ENCODE results near the gene ANKH.
"Not testable (repeated sequence)": the region's sequence is repeated elsewhere in the genome, so short reads cannot be mapped to it uniquely, and the experiment has no call there.

The ANKH gene

DNA sequence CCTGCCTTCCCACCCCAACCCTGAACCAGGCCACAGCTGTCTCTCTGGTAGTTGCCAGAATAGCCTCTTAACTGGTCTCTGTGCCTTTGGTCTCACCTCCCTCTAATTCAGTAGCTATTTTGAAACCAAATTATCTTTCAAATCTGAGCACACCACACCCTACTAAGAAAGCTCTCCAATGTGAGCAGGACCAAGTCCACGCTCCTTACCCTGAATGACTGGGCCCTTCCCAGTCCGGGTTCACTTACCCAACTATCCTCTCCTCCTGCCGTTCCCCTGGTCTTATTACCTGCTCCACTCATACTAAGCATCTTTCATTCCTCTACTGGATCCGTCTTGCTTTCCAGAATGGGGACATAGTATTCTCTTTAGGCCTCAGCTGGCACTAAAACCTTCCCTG, 16.8 kb downstream of the ANKH start:
- DNase-seq (ENCODE audit: low read depth): no peak

DNA sequence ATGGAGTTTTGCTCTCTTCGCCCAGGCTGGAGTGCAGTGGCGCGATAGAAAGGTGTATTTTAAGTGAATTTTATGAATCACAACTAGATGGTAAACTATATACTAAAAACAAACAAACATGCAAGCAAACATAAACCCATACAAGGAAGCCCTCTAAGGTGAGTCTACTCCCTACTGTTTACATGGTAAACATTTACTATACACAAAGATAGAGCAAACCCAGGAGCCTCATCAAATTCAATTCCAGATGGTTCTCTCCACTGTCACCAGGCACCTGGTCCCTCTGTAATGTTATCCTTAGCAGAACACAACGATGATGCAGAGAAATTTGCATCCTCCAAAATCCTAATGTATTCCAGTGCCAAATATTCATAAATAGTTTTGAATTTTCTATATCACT, 17.9 kb downstream of the ANKH start:
- no peak for DNase-seq (ENCODE audit: low read depth)

DNA sequence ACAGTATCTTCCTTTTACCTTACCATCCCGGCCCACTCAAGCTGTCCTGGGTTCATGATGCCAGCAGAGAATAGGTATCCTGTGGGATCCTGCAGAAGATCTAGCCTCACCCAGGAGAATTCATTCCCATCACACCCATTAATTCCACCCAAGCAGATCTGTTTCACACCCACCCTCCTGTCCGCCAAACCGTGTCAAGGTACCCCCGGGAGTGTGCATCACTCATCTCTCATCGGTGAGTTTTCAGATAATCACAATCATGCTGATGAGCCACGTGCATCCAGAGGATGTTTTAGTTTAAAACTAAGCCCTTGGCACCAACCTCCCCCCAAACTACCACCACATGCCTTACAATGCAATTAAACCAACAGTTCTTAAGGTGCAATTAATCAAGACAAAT, 18.8 kb downstream of the ANKH start:
- no peak for DNase-seq (ENCODE audit: low read depth)

DNA sequence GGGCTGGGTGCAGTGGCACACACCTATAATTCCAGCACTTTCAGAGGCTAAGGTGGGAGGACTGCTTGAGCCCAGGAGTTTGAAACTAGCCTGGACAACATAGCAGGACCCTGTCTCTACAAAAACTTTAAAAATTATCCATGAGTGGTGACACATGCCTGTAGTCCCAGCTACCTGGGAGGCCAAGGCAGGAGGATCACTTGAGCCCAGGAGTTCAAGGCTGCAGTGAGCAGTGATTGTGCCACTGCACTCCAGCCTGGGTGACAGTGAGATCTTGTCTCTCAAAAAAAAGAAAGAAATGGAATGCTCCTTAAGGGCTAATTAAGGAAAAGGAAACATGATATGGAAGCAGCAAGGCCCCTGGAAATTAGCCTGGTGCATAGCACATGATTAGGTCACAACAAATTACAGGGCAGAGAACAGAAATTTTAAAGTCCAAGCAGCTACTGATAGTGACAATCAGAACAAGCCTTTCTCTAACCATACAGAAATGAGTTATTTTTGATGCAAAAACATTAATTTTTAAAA, 19.5 kb downstream of the ANKH start:
- DNase-seq (ENCODE audit: low read depth): no peak

DNA sequence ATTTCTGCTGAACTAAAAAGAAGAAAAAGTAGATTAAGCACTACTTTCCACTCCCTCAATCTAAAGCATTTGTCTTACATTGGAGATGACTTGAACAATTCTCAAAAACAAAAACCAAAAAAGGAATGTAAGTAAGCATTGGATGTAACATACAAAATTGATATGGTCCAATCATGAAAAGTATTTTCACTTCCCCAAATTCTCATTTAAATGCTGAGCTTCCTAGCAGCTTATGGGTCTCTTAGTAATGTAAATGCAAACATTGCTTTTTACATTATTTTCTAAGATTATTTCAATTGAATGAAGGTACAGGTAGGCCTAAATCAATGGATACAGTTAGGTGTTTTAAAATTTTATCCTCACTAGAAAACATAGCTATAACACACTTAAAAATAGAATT, 20.0 kb downstream of the ANKH start:
- no peak for DNase-seq (ENCODE audit: low read depth)

DNA sequence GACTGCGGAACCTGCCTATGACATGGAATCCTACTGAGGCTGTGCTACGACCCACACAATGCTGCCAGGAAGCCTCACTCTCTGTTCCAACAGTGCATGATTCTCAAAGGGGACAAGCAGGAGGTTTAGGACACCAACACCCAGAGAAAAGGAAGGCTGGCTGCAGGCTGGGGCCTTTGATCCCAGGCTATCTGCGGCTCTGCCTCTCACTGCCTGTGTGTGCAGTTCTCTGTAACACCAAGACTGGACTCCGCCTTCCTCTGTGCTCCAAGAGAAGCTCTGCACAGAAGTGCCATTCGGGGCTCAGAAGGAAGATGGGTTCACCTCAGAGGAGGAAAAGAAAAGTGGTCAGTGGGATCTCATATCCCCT, 20.5 kb downstream of the ANKH start:
- DNase-seq (ENCODE audit: low read depth): no peak

DNA sequence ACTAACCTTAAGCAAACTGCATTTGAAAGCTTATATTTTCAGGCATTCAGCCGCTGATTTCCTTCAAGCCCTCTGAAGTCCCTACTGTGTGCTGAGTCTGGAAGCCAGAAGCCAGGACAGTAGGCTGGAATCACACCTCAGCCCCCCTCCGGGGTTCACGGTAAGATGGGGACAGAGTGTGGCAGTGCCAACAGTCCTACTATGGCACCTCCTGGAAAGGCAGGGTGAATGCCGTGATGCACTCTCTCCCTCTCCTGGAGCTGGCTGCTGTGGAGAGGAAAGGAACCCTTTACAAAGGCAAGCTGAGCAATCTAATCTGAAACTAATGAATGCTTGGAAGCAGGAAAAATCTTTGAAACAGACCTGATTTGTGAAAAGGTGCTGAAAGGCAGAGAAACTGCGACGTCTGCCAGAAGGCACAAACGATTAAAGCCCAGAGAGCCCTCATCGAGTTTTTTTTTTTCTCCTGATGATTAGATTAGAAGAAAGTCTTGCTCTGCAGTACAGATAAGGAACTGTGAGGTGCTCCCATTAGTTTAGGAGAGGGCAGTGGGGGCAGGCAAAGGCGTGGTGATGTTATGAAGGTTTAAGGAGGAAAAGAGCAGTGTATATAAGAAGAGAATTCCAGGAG, 21.0 kb downstream of the ANKH start:
- DNase-seq (ENCODE audit: low read depth): no peak

DNA sequence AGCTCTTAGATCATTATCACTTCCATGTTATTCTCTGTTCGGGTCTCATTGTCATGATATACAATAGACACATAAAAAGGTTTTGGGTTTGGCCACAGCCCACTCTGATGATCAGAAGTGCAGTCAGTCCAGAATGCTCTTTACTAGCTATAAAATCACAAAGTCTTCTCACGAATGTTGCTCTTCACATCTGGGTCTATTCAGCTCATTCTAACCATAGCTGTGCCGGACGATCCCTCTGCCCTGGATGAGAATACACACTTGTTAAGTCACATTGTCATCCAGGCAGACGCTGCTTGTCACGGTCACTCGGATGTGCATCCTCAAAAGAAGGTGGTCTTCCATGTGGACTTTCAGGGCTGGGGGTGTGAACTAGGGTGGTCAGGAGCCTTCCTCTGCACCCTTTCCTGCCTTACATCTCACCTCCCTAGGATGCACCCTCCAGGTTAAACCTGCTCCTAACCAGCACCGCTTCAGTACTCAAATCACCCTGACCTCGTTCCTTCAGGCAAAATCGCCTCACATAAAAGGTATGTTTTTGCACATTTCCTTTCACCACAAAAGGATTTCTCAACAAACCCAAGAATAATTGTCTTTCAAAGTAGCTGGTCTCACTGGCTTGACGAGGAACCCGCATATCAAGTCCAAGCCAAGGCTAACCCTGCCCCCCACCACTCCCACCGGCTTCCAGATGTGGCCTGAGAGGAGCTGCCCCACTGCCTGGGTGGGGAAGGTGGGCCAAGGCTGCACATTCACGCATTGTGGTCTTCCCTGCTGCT, 21.9 kb downstream of the ANKH start:
- no peak for DNase-seq (ENCODE audit: low read depth)

DNA sequence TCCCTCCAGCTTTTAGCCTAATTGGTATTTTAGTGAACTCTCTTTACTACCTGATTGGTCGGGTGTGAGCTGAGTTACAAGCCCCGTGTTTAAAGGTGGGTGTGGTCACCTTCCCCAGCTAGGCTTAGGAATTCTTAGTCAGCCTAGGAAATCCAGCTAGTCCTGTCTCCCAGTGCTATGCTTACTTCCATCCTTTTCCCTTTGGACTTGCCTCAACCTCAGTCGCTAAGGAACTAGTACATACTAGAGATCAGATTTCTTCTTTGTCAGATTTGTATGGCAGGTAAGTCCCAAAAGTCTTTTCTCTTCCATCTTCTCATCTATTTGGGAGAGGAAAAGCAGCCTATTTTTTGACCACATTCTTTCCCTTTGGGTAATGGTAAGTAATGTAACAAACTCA, 22.6 kb downstream of the ANKH start:
- DNase-seq (ENCODE audit: low read depth): not testable (repeated sequence)

DNA sequence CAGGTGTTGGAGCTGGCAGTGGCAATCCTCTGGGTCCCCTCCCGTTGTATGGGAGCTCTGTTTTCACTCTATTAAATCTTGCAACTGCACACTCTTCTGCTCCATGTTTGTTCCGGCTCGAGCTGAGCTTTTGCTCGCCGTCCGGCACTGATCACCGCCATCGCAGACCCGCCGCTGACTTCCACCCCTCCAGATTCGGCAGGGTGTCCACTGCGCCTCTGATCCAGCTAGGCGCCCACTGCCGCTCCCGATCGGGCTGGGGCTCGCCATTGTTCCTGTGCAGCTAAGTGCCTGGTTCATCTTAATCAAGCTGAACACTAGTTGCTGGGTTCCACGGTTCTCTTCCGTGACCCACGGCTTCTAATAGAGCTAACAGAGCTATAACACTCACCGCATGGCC, 23.2 kb downstream of the ANKH start:
- DNase-seq (ENCODE audit: low read depth): no peak

DNA sequence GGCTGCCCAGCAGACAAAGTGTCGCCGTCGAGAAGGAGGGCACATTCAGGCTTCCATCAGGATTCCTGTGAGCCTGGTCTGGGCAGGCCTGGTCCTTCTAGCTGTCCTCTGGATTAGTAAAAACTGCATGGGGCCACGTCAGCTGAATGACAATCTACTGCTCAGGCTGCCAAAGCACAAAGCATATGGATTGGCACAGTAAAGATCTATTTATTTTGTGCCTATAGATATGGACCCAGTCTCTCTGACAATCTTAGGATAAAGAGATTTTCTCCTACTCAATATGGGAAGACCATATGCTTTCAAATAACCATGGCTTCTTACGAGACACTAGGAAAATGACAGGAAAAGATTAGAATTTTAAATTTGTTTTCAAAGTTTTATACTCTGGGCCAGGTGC, 24.1 kb downstream of the ANKH start:
- DNase-seq (ENCODE audit: low read depth): no peak

DNA sequence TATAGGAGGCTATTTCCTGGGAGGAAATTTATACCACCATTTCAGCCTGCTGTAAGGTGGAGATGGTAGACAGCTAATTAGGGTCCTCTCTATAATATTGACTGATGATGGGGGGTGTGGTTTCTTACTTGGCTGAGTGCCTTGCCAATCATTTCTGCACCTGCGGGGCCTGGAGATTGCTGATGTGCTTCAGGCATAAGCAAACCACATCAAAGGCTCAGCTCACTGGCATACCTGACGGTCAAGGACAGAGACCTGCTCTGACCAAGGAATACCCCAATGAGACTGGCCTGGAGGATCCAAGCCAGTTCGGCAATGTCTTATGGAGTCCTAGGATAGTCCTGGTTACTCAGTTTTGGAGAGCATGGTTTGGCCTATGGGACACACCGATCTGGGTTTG, 29.5 kb downstream of the ANKH start:
- no peak for DNase-seq (ENCODE audit: low read depth)

DNA sequence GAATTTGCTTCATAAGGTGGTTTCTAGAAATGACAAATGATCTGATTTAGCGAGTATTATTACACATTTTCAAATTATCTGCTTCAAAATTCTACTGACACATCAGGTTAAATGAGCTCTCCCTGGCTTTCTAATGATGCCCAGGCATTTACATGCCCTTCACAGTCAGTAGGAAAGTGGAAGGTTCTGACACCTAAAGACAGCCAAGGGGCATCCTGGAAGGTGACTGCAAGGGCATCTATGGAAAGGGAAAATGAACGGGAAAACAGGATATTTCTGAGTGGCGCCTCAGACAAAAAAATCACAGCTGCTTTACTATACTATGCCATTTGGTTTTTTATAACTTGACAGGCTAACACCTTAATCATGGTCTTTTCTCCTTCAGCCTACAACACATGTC, 31.0 kb downstream of the ANKH start:
- no peak for DNase-seq (ENCODE audit: low read depth)

DNA sequence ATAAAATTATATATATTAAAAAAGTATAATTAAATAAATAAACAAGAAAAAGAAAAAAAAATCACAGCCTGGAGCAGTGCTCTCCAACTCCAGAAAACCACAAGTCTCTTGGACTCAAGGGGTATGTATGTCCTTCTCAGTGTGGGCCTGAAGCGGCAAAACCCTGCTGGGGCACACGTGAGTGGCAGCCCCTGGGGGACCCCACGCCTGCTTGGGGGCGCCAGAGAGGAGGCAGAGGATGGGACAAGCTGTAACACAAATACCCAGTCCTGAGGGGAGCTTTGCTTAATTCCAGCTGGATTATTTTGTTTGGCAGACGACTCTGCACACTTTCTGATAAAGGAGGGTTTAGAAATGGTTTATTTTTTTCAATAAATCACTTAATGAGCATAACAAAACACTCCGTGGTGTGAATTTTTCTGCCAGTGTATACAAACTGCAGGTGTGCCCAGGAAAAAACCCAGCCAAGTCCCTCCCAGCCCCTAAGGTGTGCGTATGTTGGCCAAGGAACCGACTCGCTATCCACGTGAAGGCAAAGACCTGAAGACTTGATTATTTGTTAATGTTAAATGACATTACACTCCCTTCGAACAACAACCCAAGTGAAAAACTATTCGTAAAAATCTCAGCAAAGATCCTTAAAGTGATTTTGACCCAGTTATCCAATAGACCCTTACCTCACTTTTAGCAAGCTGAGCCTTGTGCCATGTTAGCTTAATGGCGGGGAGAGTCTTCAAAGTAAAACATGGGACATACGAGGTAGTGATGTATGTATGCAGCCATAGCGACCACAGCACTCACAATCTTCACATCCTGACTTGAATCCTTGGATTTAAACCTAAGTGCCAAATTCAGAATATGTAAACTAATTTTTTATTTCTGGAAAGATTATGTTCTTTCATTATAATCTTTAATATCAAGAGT, 32.9 kb downstream of the ANKH start:
- DNase-seq (ENCODE audit: low read depth): no peak

DNA sequence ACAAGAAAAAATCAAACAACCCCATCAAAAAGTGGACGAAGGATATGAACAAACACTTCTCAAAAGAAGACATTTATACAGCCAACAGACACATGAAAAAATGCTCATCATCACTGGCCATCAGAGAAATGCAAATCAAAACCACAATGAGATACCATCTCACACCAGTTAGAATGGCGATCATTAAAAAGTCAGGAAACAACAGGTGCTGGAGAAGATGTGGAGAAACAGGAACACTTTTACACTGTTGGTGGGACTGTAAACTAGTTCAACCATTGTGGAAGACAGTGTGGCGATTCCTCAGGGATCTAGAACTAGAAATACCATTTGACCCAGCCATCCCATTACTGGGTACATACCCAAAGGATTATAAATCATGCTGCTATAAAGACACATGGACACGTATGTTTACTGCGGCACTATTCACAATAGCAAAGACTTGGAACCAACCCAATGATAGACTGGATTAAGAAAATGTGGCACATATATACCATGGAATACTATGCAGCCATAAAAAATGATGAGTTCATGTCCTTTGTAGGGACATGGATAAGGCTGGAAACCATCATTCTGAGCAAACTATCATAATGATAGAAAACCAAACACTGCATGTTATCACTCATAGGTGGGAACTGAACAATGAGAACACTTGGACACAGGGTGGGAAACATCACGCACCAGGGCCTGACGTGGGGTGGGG, 34.0 kb downstream of the ANKH start:
- DNase-seq (ENCODE audit: low read depth): not testable (repeated sequence)

DNA sequence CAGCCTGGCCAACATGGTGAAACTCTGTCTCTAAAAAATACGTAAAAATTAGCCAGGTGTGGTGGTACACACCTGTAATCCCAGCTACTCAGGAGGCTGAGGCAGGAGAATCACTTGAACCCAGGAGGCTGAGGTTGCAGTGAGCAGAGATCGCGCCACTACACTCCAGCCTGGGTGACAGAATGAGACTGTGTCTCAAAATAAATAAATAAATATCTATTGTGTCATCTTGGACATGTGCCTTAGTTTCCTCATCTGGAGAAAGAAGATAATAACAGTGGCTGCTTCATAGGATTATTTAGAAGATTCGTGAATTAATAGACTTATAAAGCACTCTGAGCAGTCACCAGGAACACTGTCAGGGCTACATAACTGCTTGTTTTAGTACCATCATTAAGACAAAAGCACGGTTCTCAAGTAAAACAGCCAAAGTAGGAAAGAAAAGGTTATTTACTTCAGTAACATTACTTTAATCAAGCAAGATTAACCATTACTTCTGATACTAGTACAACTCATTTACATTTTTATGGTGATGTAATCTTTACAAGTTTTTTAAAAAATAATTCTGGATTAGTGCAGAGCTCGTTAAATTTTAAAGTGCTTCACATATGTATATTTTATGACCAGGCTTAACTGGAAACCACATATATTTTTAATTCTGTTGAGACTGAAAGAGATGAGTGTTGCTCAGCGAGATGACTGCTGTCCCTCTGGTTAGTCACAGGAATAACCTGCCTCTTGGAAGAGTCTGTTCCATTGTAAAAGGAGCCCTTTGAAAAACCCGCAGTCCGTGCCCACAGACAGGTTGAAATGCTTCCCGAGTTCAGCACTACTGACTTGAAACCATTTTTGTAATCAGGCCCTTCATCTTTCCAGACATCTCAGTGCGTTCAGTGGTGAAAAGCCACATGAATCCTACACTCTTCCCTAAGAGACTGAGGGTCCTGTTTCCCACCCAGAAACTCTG, 36.7 kb downstream of the ANKH start:
- no peak for DNase-seq (ENCODE audit: low read depth)

DNA sequence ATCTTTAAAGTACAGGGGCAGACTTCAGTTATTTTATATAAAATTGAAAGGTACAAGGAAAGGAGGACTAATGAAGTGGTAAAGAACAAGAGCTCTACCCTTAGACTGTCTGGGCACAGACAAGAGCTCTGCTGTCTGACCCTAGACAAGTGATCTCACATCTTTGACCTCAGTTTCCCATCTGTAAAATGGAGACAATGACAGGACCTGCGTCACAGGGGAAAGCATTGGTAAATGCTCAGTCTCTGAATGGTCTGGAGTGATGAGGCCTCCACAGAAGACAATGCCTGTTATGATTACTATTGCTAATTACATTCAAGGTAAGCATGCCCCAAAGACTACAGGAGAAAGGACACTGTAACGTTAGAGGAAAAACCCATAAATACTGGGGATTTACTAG, 37.5 kb downstream of the ANKH start:
- DNase-seq (ENCODE audit: low read depth): no peak

DNA sequence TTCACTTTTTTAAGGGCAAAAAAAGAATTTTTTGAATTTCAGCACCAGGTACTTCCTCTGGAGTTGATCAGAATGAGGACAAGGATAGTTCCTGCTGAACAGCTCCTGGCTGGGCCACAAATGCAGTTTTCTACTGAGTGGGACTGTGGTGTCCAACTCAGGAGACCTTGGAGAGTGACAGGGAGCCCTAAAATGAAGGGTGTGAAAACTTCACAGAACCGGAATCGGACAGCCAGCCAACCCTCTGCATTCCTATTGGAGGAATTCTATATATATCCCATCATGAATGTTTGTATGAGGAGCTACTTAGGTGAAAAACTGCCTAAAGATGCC, 40.6 kb downstream of the ANKH start:
- no peak for DNase-seq (ENCODE audit: low read depth)

DNA sequence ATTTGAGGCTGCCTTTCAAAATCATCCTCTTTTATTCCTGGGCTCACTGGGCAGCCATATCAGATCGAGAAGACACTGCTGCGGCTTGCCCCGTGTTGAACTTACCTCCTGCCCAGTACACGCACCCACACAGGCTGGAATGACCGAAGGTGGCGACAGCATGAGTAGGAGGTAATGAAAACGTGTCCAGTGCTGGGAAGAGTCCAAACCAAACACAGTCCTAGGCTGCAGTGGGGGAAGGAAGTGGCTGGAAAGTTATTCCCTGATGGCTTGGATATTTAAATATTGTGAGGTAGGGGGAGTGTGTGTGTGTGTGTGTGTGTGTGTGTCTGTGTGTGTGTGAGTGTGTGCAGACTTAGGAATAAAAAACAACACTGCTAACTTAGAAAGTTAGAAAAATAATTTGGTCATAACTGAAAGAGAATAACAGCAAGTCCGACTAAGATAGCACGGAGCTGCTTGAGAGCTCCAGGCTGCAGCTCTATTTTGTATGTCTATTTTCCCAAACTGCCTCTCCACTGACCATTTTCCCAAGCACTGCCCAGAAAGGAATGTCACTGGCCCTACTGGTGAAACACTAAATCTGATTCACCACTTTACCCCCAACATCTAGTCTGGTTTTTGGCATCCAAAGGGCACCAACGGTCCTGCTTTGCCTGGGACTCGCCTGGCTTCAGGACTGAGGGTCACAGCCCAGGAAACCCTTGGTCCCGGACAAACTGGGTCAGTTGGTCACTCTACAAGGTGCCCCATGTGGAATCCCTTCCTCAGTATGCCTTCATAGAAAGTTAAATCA, 41.2 kb downstream of the ANKH start:
- no peak for DNase-seq (ENCODE audit: low read depth)

DNA sequence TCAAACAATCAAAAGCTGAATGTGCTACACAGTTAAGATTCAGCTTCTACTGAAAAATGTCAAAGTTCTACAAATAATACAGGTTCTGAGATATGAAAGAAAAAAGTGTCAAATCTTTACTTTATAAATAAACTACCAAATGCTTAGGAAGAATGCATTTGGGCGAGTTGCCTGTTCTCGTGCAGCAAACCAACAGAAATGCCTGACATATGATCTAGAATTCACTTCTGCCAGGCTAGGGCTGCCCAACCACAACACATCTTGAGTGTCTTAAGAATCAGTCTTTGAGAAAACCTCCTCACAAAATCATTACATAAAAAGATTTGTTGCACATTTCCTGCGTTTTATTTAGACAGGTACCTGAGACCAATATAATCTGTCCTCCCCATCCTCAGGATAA, 42.2 kb downstream of the ANKH start:
- no peak for DNase-seq (ENCODE audit: low read depth)
